WTC11 (cell line): ENCODE measurements around the gene ZNF135.

Experiments
- CREM ChIP-seq: sonication (generic); formaldehyde crosslinking; IDR thresholded peaks from 2 replicates; pipeline ENCODE4 v1.8.1; 2022; ENCODE audit warnings: mild to moderate bottlenecking, missing genetic modification reagents, moderate library complexity
- CTCF ChIP-seq: fragments of 200-600 bp; IDR thresholded peaks from 2 replicates; pipeline ENCODE4 v1.8.0; 2022; ENCODE audit warnings: antibody characterized with exemption
- HMGXB4 ChIP-seq: sonication (generic); formaldehyde crosslinking; IDR thresholded peaks from 2 replicates; pipeline ENCODE4 v1.8.1; 2023; ENCODE audit warnings: mild to moderate bottlenecking, moderate library complexity, missing genetic modification reagents
- RELA ChIP-seq: sonication (generic); formaldehyde crosslinking; IDR thresholded peaks from 2 replicates; pipeline ENCODE4 v1.8.1; 2022; ENCODE audit warnings: missing genetic modification reagents, mild to moderate bottlenecking, borderline replicate concordance
- SP1 ChIP-seq: sonication (generic); formaldehyde crosslinking; conservative IDR thresholded peaks from 2 replicates; pipeline ENCODE4 v1.8.1; 2022; ENCODE audit warnings: missing genetic modification reagents
- USF2 ChIP-seq: sonication (generic); formaldehyde crosslinking; IDR thresholded peaks from 2 replicates; pipeline ENCODE4 v1.8.1; 2023; ENCODE audit warnings: mild to moderate bottlenecking, missing genetic modification reagents, moderate library complexity

GRCh38 chr19:58084596-58085347 lies 25.7 kb downstream of the ZNF135 start:
- no peak for TF ChIP-seq CTCF
- no peak for TF ChIP-seq CREM (CRISPR knock-in tag)
- TF ChIP-seq USF2 (CRISPR knock-in tag), result no peak
- no peak for TF ChIP-seq SP1 (CRISPR knock-in tag)
- no peak for TF ChIP-seq HMGXB4 (CRISPR knock-in tag)
- TF ChIP-seq RELA (CRISPR knock-in tag), result no peak
